Glutamatergic neuron (in vitro differentiated cells): ENCODE data around the gene CEP128. TPM values are rescaled to one million over a fixed set of nuclear protein-coding genes. Genes with fewer than 3 reads are reported as not detected.

Experiments used
- DNase-seq: peaks from one replicate; pipeline ENCODE4 v3.0.0; 2022
- H3K27ac Mint-ChIP-seq: one replicate; pipeline ENCODE4 v1.8.0; 2020; ENCODE audit warnings: mild to moderate bottlenecking, mixed read lengths, inconsistent platforms; ENCODE audit not compliant: unreplicated experiment
- H3K27me3 Mint-ChIP-seq: one replicate; pipeline ENCODE4 v1.8.0; 2020; ENCODE audit warnings: mild to moderate bottlenecking, moderate library complexity, mixed read lengths, inconsistent platforms; ENCODE audit not compliant: unreplicated experiment
- H3K36me3 Mint-ChIP-seq: one replicate; pipeline ENCODE4 v1.8.0; 2020; ENCODE audit warnings: mild to moderate bottlenecking, mixed read lengths, inconsistent platforms; ENCODE audit not compliant: unreplicated experiment
- H3K4me1 Mint-ChIP-seq: one replicate; pipeline ENCODE4 v1.8.0; 2020; ENCODE audit warnings: mild to moderate bottlenecking, low read depth, mixed read lengths, inconsistent platforms; ENCODE audit not compliant: unreplicated experiment
- H3K4me3 Mint-ChIP-seq: one replicate; pipeline ENCODE4 v1.8.0; 2020; ENCODE audit warnings: mild to moderate bottlenecking, mixed read lengths, inconsistent platforms; ENCODE audit not compliant: unreplicated experiment
- H3K9me3 Mint-ChIP-seq: one replicate; pipeline ENCODE4 v1.8.0; 2020; ENCODE audit warnings: mild to moderate bottlenecking, moderate library complexity, mixed read lengths, inconsistent platforms; ENCODE audit not compliant: unreplicated experiment
- total RNA-seq: library from RNA; stranded (reverse); fragmentation: NEBNext Ultra II Directional; extraction: Animal tissue kit (Norgen Biotek cat#: 25700); gene quantifications from one replicate; pipeline ENCODE4 v1.2.1, GENCODE V29; 2021; ENCODE audit not compliant: unreplicated experiment
- TF ChIP-seq, protein P1 (sequence below): fragments of 200-600 bp; sonication (generic); IDR thresholded peaks from one replicate; pipeline ENCODE4 v1.5.0; 2021; ENCODE audit not compliant: partially characterized antibody, unreplicated experiment

Gene CEP128
- total RNA-seq, 1 donor from 2014 or later, result 38.5 TPM

DNA sequence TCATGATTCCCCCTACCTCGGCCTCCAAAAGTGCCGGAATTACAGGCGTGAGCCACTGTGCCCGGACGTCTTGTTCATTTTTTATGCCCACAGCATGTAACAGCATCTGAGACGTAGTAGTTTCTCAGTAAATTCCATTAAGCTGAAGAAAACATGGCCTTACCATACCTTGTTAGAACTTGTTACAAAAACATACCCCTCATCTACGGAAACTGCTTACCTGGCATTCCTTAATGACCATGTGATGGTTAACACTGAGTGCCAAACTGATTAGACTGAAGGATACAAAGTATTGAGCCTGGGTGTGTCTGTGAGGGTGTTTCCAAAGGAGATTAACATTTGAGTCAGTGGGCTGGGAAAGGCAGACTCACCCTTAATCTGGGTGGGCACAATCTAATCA lies 186.8 kb downstream of the CEP128 start:
- H3K27me3 Mint-ChIP-seq, result no peaks in the 10 kb centered on the region

DNA sequence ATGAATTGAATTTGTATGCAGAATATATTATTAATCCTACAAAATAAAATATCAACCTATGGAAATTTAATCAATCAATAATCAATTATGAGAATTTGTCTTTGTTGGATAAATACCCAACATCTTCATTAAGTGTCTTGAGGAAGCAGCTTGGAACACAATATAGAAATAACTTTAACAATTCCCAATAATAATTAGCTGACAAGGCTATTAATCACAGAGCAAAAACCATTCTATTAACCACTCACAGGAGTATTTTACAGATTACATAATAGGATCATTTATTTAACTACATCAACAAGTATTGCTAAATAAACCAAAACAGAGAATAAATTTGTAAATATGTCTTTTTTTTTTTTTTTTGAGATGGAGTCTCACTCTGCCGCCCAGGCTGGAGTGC lies 190.3 kb downstream of the CEP128 start:
- Mint-ChIP-seq H3K4me3 (no peak overlapping the region), H3K4me1 (no peaks in the 10 kb centered on the region), H3K27ac (no peak overlapping the region), H3K36me3 (no peaks in the 10 kb centered on the region), H3K27me3 (no peaks in the 10 kb centered on the region), H3K9me3 (no peaks in the 10 kb centered on the region)
- TF ChIP-seq, protein P1, sequence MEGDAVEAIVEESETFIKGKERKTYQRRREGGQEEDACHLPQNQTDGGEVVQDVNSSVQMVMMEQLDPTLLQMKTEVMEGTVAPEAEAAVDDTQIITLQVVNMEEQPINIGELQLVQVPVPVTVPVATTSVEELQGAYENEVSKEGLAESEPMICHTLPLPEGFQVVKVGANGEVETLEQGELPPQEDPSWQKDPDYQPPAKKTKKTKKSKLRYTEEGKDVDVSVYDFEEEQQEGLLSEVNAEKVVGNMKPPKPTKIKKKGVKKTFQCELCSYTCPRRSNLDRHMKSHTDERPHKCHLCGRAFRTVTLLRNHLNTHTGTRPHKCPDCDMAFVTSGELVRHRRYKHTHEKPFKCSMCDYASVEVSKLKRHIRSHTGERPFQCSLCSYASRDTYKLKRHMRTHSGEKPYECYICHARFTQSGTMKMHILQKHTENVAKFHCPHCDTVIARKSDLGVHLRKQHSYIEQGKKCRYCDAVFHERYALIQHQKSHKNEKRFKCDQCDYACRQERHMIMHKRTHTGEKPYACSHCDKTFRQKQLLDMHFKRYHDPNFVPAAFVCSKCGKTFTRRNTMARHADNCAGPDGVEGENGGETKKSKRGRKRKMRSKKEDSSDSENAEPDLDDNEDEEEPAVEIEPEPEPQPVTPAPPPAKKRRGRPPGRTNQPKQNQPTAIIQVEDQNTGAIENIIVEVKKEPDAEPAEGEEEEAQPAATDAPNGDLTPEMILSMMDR, result no peak
- no peak for DNase-seq

More for the DNA sequence above, 186.8 kb downstream of the CEP128 start:
- H3K9me3 Mint-ChIP-seq, result no peaks in the 10 kb centered on the region
- H3K36me3 Mint-ChIP-seq, result no peaks in the 10 kb centered on the region
- H3K27ac Mint-ChIP-seq, result no peak overlapping the region
- no peak overlapping the region for H3K4me3 Mint-ChIP-seq
- TF ChIP-seq, protein P1, result no peak
- no peak for DNase-seq
- no peaks in the 10 kb centered on the region for H3K4me1 Mint-ChIP-seq

DNA sequence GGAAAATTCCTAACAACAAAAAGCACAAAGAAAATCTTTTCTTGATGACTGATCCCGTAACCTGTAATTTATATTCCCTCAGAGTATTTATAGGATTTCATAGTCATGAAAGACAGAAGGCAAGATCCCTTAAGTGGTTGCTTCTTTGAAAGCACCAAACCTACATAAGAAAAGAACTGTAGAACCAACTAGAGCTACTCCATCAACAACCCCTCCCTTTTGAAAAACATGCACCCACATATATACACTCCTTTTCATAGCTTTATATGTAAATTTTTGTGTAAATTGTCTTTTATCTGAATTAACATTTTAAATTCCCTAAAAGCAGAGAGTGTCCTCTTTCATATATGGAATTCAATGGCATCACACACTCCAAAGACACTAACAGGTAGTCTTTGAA lies 215.3 kb downstream of the CEP128 start:
- no peaks in the 10 kb centered on the region for H3K27me3 Mint-ChIP-seq
- TF ChIP-seq, protein P1, result no peak
- H3K27ac Mint-ChIP-seq, result no peak overlapping the region
- no peak for DNase-seq
- H3K4me1 Mint-ChIP-seq, result no peaks in the 10 kb centered on the region
- no peaks in the 10 kb centered on the region for H3K9me3 Mint-ChIP-seq
- H3K4me3 Mint-ChIP-seq, result no peak overlapping the region
- H3K36me3 Mint-ChIP-seq, result no peaks in the 10 kb centered on the region

DNA sequence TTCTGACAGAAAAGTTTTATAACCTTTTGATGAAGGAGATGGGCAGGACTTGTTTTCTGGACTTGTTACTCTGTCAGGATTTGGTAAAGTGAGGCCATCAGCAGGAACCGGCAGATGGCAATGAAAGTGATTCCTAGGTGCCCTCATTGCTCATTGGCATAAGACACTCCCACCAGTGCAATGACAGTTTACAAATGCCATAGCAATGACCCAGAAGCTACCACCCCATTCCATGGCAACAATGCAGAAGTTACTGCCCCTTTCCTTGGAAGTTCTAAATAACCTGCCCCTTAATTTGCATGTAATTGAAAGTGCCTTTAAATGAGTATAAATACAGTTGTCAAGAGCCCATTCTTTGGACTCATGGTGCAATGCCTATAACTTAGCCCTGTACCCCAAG lies 222.6 kb downstream of the CEP128 start:
- Mint-ChIP-seq H3K9me3 (no peaks in the 10 kb centered on the region), H3K27me3 (no peaks in the 10 kb centered on the region), H3K4me3 (no peak overlapping the region), H3K27ac (no peak overlapping the region), H3K4me1 (no peaks in the 10 kb centered on the region), H3K36me3 (no peaks in the 10 kb centered on the region)
- TF ChIP-seq, protein P1, result no peak
- no peak for DNase-seq

DNA sequence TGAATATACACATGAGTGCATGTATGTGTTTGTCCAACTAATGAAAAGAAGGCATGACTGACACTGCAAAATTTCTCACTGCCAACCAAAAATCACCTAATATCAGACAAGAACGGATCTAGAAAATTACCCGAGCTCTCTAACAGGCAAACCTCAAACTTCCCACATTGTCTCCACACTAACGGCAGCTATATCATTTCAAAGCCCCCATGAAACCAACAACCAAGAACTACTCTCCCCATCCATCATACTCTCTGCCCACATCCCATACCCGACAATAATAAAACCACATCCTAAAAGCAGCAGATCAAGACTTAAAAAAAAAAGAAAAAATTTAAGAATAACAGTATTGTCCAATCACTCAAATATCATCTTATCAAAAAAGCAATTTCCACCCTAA lies 227.1 kb downstream of the CEP128 start:
- no peak for DNase-seq
- Mint-ChIP-seq H3K4me3 (no peak overlapping the region), H3K9me3 (no peaks in the 10 kb centered on the region), H3K27me3 (no peaks in the 10 kb centered on the region), H3K4me1 (no peaks in the 10 kb centered on the region), H3K36me3 (no peaks in the 10 kb centered on the region), H3K27ac (no peak overlapping the region)
- TF ChIP-seq, protein P1, result no peak
